ENCODE measurements around the gene SHCBP1.

- TF ChIP-seq CTCF (IDR thresholded peaks at IDR 0.05; ENCODE audit: low read depth, low read length) (no peak), EZH2phosphoT487 (IDR thresholded peaks at IDR 0.05; ENCODE audit: low read depth) (no peak)
These were observed 2.7 kb downstream of the SHCBP1 start for GRCh38 chr16:46618516-46618915.
